Thyroid gland (tissue), 4 donors: ENCODE data around the gene WASF2.

Experiments
- CTCF ChIP-seq, 6 experiments: fragments of 200-600 bp in 3 of 6; fragments of 450-650 bp in 3 of 6; sonication (generic) in 3 of 6; IDR thresholded peaks; one replicate each; pipeline ENCODE4 v1.5.1; 2016 to 2019; ENCODE audit warnings: antibody characterized with exemption in 6 of 6, mild to moderate bottlenecking in 2 of 6, inconsistent platforms in 1 of 6, moderate library complexity in 1 of 6
- POLR2A ChIP-seq, 2 donors: fragments of 450-650 bp; IDR thresholded peaks; one replicate each; pipeline ENCODE4 v1.6.1; 2017; ENCODE audit warnings: antibody characterized with exemption in 2 of 2, mild to moderate bottlenecking in 2 of 2, moderate library complexity in 1 of 2

GRCh38 chr1:27491748-27492700, 2.1 kb upstream of the WASF2 start:
- TF ChIP-seq POLR2A (IDR thresholded peaks at IDR 0.05) = no peak
- no peak for TF ChIP-seq CTCF (IDR thresholded peaks at IDR 0.05)
